Right ventricle myocardium inferior (tissue), 1 donor: ENCODE data around the gene GALNT2. TPM values are rescaled to one million over a fixed set of nuclear protein-coding genes. Genes with fewer than 3 reads are reported as not detected.

ENCODE experiments used
- ATAC-seq: fragments of 200-7000 bp; cut with Tn5 transposase; one replicate; pipeline ENCODE4 v1.9.1; 2020; ENCODE audit warnings: mild to moderate bottlenecking, moderate library complexity
- DNase-seq: peaks from one replicate; pipeline ENCODE4 v3.0.0; 2021; ENCODE audit errors: missing footprints
- intact Hi-C: fragments of 100-400 bp; cut with DNase I; formaldehyde crosslinking; loops from one replicate; pipeline ENCODE4 v1.11.0; 2022
- total RNA-seq: library from RNA; stranded (reverse); fragmentation: NEBNext Ultra II Directional; extraction: Animal tissue kit (Norgen Biotek cat#: 25700); gene quantifications from one replicate; pipeline ENCODE4 v1.2.1, GENCODE V29; 2021
- donor health status: DM: no; HTN: yes; CAD: no; lungs with severe emphysema.

The GALNT2 gene
- total RNA-seq, 1 donor from 2014 or later: 29.2 TPM

DNA sequence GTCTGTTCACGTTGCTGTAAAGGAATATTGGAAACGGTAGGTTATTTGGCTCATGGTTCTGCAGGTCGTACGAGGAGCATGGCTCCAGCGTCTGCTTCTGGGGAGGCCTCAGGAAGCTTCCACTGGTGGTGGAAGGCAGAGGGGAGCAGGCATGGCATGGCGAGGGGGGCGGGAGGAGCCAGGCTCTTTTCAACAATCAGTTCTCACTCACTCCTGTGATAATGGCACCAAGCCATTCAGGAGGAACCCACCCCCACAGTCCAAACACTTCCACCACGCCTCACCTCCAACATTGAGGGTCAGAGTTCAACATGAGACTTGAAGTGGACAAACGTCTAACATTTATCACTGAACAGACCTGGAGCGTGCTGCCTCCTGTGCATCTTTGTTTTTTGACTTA, 217.9 kb downstream of the GALNT2 start:
- DNase-seq (no peak), ATAC-seq (no peak)
- intact Hi-C loops: no loop called here

GRCh38 chr1:230285351-230285750, 218.3 kb downstream of the GALNT2 start:
- intact Hi-C loops: no loop called here
- no peak for ATAC-seq
- DNase-seq: no peak

GRCh38 chr1:230286166-230286889, 219.3 kb downstream of the GALNT2 start:
- peak; percentile 18 for ATAC-seq
- DNase-seq: no peak
- intact Hi-C loops: no loop called here

- intact Hi-C loops: no loop called here
- no peak for DNase-seq
Measured at GRCh38 chr1:230286890-230287269, 219.8 kb downstream of the GALNT2 start.

GRCh38 chr1:230287674-230288315, 220.8 kb downstream of the GALNT2 start:
- intact Hi-C loops: no loop called here
- DNase-seq (no peak), ATAC-seq (no peak)

More at GRCh38 chr1:230286890-230287269, 219.8 kb downstream of the GALNT2 start:
- ATAC-seq: no peak

GRCh38 chr1:230288641-230289349, 221.8 kb downstream of the GALNT2 start:
- intact Hi-C loops: no loop called here
- DNase-seq: no peak
- ATAC-seq: no peak

DNA sequence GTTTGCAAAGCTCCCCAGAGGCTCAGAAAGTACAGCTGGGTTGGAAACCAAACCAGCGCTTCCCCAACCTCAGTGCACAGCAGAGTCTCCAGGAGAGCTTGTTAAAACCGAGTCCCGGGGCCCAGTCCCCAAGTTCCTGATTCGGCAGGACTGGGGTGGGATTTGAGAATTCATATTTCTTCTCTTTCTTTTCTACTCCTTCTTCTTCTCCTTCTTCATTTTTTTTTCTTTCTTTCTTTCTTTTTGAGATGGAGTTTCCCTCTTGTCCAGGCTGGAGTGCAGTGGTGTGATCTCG, 222.3 kb downstream of the GALNT2 start:
- DNase-seq: no peak
- intact Hi-C loops: no loop called here
- no peak for ATAC-seq

DNA sequence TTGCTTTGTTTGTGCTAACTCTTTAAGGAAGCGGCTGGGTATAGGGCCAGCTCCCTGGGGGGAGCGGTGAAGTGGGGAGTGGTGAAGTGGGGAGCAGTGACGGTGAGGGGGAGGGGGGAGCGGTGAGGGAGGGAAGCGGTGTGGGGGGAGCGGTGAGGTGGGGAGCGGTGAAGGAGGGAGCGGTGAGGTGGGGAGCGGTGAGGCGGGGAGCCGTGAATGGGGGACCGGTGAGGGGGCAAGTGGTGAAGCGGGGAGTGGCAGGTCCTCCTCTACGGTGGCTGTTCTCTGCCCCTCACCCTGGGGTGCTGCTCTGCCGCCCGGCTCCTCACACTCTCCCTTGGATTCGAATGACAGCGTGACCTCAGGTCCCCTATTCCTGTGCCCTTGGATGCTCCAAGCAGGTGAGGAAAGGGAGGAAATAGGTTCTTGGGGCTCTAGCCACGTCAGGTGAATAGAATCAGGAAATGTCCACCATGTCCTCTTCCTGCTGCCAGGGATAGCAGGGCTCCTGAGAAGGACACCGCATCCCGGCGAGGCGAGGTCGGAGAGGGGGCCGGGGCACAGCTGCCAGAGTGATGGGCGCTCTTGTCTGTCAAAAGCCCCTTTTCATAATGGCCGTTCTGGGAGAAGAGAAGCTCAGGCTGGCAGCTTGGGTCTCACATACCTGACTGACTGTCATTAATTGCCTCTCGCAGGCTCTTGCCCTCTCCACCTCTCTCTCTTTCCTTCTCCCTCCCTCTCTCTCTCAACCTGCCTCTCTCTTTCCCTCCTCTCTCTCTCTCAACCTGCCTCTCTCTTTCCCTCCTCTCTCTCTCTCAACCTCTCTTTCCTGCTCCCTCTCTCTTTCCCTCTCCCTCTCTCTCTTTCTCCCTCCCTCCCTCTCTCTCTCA, 224.9 kb downstream of the GALNT2 start:
- intact Hi-C loops: no loop called here
- no peak for ATAC-seq
- DNase-seq: no peak

DNA sequence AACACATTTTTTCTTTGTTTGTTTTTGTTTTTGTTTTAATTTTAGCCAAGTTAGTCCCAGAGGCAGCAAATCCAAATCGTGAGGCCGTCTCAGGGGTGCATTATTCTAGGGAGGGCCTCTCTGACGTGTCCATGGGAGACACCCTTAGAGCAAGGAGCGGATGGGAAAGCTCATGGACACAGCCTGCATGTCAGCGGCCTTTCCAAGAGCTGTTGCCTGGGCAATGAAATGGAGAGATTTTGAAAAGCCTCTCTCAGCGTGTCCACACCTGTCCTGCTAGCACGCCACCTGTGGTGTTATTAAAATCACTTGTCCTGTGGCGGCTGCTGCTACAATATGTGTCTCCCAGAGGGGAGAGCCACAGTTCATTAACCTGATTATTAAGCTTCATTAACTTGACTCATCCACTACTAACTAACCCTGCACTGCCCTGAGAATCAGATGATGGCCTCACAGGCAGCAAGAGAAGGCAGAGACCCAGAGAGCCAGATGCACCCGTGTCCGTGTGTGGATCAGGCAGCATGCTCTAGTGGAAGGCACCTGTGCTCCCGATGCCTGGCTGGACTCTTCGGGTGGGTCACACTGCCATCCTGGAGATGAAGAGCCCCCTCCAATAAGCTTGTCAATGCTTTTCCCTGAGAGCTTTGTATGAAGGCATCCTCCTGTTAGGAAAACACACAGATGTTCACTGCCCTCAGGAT, 225.8 kb downstream of the GALNT2 start:
- no peak for DNase-seq
- no peak for ATAC-seq
- intact Hi-C loops: no loop called here

- no peak for DNase-seq
- ATAC-seq: no peak
Measured at GRCh38 chr1:230293390-230293700, 226.3 kb downstream of the GALNT2 start.

DNA sequence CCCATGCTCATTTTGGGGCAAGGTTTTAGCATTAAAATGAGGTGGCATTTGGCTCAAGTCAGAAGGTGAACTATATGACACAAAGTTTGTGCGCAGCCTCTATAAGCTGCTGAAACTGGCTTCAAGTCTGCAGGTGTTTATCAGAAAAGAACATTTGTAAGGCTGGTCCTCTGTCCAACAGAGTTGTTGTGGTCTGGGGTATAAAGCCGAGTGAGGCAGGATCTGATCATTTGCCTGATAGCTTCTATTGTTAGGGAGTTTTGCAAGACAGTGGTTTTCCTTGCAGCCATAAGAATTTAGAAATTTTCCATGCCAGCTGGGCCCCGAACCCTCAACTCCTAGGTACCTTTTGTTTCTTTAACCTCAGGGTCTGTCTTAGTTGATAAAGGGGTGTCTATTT, 228.3 kb downstream of the GALNT2 start:
- intact Hi-C loops: no loop called here
- DNase-seq (no peak), ATAC-seq (no peak)

More at GRCh38 chr1:230293390-230293700, 226.3 kb downstream of the GALNT2 start:
- intact Hi-C loops: no loop called here

DNA sequence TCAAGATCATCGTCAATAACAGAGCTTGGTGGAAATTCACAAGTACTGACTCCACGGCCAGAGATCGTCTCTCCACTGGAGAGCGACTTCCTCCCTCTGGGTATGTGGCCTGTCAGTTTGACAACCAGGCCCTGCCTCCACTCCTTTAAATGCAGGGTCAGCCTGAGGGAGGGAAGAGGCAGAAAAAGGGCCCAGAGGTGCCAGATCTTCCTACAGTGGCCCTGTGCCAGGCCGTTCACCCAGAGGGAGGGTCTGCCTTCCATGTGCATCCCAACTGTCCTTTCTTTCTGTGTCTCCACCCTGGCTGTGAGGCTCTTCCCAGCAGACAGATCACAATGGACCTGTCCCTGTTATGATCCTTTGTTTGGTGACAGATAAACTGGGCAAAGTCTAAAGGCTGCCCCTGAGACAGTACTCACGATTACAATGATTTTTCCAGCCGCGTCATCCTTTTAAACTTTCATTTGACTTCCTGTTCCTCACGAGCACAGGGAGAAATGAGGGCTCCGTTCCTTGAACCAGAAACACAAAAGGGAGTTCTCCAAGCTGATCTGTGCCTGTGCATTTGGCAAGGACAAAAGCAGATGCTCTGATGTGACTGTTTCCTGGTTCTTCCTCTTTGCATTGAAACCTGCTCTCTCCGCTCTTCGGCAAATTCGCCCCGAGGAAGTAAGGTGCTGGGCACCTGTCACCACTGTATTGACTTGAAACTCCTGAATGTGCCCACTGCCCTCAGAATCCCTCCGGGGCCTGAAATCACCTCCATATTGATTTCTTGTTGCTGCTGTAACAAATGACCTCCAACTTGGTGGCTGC, 232.4 kb downstream of the GALNT2 start:
- ATAC-seq (no peak), DNase-seq (no peak)
- intact Hi-C loops: loop anchor here (10.0 kb wide), 1 partner anchor 745 kb away; the partner anchor contains the start of gene ABCB10

- intact Hi-C loops: loop anchor here (10.0 kb wide), 1 partner anchor 746 kb away; the partner anchor contains the start of gene ABCB10
- DNase-seq (no peak), ATAC-seq (peak; percentile 37)
Measured at GRCh38 chr1:230300322-230301301, 233.6 kb downstream of the GALNT2 start.

GRCh38 chr1:230301322-230301721, 234.3 kb downstream of the GALNT2 start:
- DNase-seq: no peak
- intact Hi-C loops: loop anchor here (10.0 kb wide), 1 partner anchor 747 kb away; the partner anchor contains the start of gene ABCB10
- ATAC-seq: peak; percentile 29

- no peak for DNase-seq
- ATAC-seq: no peak
- intact Hi-C loops: loop anchor here (10.0 kb wide), 1 partner anchor 747 kb away; the partner anchor contains the start of gene ABCB10
Measured at GRCh38 chr1:230301822-230302221, 234.8 kb downstream of the GALNT2 start.

DNA sequence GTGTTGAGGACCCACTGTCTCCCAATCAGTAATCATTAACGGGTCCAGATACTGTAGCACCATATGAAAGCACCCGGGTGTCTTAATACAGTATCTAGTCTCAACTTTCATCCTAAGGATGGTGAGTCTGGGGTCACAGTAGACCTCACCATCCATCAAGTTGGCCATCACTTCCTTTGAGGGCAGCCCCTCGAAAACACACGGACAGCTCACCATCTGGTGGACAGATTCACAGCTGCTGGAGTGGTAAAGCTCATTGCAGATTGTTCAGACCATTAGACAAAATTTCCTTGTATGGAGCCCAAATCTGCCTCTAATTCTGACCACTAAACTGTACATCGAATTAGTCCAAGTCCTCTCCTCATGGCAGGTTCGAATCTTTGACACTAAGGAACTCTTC, 236.0 kb downstream of the GALNT2 start:
- DNase-seq (no peak), ATAC-seq (no peak)
- intact Hi-C loops: loop anchor here (10.0 kb wide), 1 partner anchor 748 kb away; the partner anchor contains the start of gene ABCB10
